Measurements from ENCODE around the gene PADI2.

The PADI2 gene

GRCh38 chr1:17024721-17025120 lies 94.5 kb downstream of the PADI2 start:
- no peak for DNase-seq (ENCODE audit: low read depth in 2 of 3, low spot score in 1 of 3)

- DNase-seq (ENCODE audit: low read depth in 2 of 3, low spot score in 1 of 3), result no peak
Observed at GRCh38 chr1:17023573-17023972, 95.7 kb downstream of the PADI2 start.

- DNase-seq (ENCODE audit: low read depth in 2 of 3, low spot score in 1 of 3), result no peak
Observed at GRCh38 chr1:17023102-17023501, 96.1 kb downstream of the PADI2 start.

GRCh38 chr1:17021896-17022295 lies 97.4 kb downstream of the PADI2 start:
- no peak for DNase-seq (ENCODE audit: low read depth in 2 of 3, low spot score in 1 of 3)

- no peak for DNase-seq (ENCODE audit: low read depth in 2 of 3, low spot score in 1 of 3)
Observed at GRCh38 chr1:17020502-17020901, 98.7 kb downstream of the PADI2 start.

- DNase-seq (ENCODE audit: low read depth in 2 of 3, low spot score in 1 of 3), result no peak
Observed at GRCh38 chr1:17018849-17019248, 100.4 kb downstream of the PADI2 start.

GRCh38 chr1:17017435-17017834 lies 101.8 kb downstream of the PADI2 start:
- DNase-seq (ENCODE audit: low read depth in 2 of 3, low spot score in 1 of 3), result no peak
